Calu3 (cell line): Measurements from ENCODE around the gene SLC12A1. TPM values are rescaled to one million over a fixed set of nuclear protein-coding genes. Genes with fewer than 3 reads are reported as not detected.

Experiments used
- BruUV-seq: library from RNA; stranded (reverse); fragments of 400-500 nt; replicated peaks from 2 replicates; lab custom pipeline; 2021; lab: Mats Ljungman, UMichigan
- CTCF ChIA-PET: fragments of 300-600 bp; sonication (Branson Sonifier 250); formaldehyde crosslinking; loops from one replicate; lab custom pipeline; 2022; ENCODE audit warnings: antibody characterized with exemption; lab: Charles Lee
- DNase-seq: peaks from one replicate; pipeline ENCODE4 v3.0.0; 2022
- H3K27ac Mint-ChIP-seq: one replicate; pipeline ENCODE4 v1.8.0; 2022; ENCODE audit warnings: mixed read lengths; ENCODE audit not compliant: unreplicated experiment
- H3K27me3 Mint-ChIP-seq: one replicate; pipeline ENCODE4 v1.8.0; 2022; ENCODE audit warnings: mixed read lengths; ENCODE audit not compliant: unreplicated experiment
- H3K36me3 Mint-ChIP-seq: one replicate; pipeline ENCODE4 v1.8.0; 2022; ENCODE audit warnings: mild to moderate bottlenecking, moderate library complexity, mixed read lengths; ENCODE audit not compliant: insufficient read depth, unreplicated experiment
- H3K4me1 Mint-ChIP-seq: one replicate; pipeline ENCODE4 v1.8.0; 2022; ENCODE audit warnings: mild to moderate bottlenecking, low read depth, mixed read lengths; ENCODE audit not compliant: unreplicated experiment
- H3K4me3 Mint-ChIP-seq: one replicate; pipeline ENCODE4 v1.8.0; 2022; ENCODE audit warnings: mild to moderate bottlenecking, low read depth, moderate library complexity, mixed read lengths; ENCODE audit not compliant: unreplicated experiment
- H3K9me3 Mint-ChIP-seq: one replicate; pipeline ENCODE4 v1.8.0; 2022; ENCODE audit warnings: low read depth, mixed read lengths; ENCODE audit not compliant: unreplicated experiment
- CTCF ChIP-seq: fragments of 200-600 bp; IDR thresholded peaks from one replicate; pipeline ENCODE4 v1.8.0; 2022; ENCODE audit warnings: antibody characterized with exemption; ENCODE audit not compliant: unreplicated experiment
- intact Hi-C: fragments of 100-400 bp; cut with micrococcal nuclease; formaldehyde crosslinking; loops from one replicate; pipeline ENCODE4 v1.10.0; 2022; ENCODE audit not compliant: unreplicated experiment
- total RNA-seq: library from RNA; stranded (reverse); gene quantifications from 2 replicates; pipeline ENCODE4 v1.2.3, GENCODE V29; 2022

SLC12A1 gene
- total RNA-seq, 1 experiment from 2014 or later = not detected

GRCh38 chr15:48265135-48265534 lies 59.0 kb downstream of the SLC12A1 start:
- no peaks in the 10 kb centered on the region for H3K27me3 Mint-ChIP-seq
- no peaks in the 10 kb centered on the region for H3K4me1 Mint-ChIP-seq
- no peak overlapping the region for H3K27ac Mint-ChIP-seq
- BruUV-seq = no TSS peak
- no peak for TF ChIP-seq CTCF
- intact Hi-C loops = no loop called here
- no peaks in the 10 kb centered on the region for H3K36me3 Mint-ChIP-seq
- CTCF ChIA-PET = no interaction called here
- no peak overlapping the region for H3K4me3 Mint-ChIP-seq
- H3K9me3 Mint-ChIP-seq = no peaks in the 10 kb centered on the region
- no peak for DNase-seq

DNA sequence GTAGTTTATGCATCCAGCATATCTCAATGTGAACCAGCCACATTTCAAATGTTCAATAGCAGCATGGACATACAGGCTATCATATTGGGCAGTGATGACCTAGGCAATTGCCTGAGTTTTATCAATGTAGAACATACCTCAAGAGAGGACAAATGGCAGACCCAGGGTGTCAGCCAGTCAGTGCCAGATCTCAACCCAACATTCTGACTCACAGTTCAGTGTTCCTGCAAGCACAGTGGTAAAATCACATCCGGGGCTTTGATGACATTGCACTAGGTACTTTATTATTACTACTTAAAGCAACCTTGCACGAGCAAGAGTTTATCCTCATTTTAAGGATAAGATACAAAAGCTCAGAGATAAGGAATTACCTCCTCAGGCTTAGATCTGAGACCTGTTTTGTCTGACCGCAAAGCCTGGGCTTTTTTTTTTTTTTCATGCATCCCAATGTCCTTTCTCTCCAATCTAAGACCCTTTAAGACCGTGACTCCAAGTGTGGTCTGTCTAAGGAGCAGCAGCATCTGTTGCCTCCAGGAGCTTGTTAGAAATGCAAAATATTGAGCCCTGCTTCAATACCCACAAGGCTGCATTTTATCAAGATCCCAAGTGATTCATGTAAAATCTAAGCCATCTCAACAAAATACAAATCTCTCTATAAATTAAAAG lies 60.1 kb downstream of the SLC12A1 start:
- H3K27ac Mint-ChIP-seq = no peak overlapping the region
- DNase-seq = no peak
- H3K9me3 Mint-ChIP-seq = no peaks in the 10 kb centered on the region
- intact Hi-C loops = no loop called here
- TF ChIP-seq CTCF = no peak
- H3K36me3 Mint-ChIP-seq = no peaks in the 10 kb centered on the region
- no TSS peak for BruUV-seq
- no peak overlapping the region for H3K4me3 Mint-ChIP-seq
- H3K4me1 Mint-ChIP-seq = no peaks in the 10 kb centered on the region
- no peaks in the 10 kb centered on the region for H3K27me3 Mint-ChIP-seq
- CTCF ChIA-PET = no interaction called here

DNA sequence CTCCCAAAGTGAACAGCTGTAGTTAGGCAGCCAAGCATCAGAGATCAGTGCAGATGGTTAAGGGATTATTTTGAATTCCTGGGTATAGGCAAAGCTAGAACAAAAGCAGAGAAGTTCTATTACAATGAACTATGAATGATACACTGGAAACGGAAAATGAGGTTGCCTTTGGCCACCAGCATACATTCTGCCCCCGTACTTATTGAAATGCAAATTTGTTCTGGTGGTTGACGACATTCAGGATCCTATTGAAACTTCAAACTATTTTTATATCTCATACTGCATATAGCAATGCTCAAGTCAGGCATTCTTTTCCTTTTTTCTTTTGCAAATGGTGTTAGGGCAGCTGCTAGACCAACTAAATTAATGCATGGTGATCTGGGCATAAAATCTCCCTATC lies 61.7 kb downstream of the SLC12A1 start:
- Mint-ChIP-seq H3K4me1 (no peaks in the 10 kb centered on the region), H3K27ac (no peak overlapping the region), H3K4me3 (no peak overlapping the region), H3K9me3 (no peaks in the 10 kb centered on the region), H3K27me3 (no peaks in the 10 kb centered on the region), H3K36me3 (no peaks in the 10 kb centered on the region)
- no peak for TF ChIP-seq CTCF
- no peak for DNase-seq
- CTCF ChIA-PET = interaction anchor here (0.6 kb wide), 1 partner anchor 512 kb away, joined by 4 read pairs; no protein-coding TSS in a partner anchor
- intact Hi-C loops = no loop called here
- no TSS peak for BruUV-seq

DNA sequence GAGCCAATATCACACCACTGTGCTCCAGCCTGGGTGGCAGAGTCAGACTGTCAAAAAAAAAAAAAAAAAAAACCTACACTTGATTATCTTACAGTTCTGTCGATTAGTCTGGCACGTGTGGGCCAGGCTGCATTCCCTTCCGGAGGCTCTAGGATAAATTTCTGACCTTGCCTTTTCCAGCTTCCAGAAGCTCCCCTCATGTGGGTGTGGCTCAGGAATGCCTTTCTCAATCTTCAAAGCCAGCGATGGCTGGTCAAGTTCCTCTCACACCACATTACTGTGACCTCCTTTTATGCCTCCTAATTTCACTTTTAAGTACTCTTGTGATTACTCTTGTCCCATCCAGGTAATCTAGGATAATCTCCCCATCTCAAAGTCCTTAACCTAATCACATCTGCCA lies 66.9 kb downstream of the SLC12A1 start:
- no peak for TF ChIP-seq CTCF
- no TSS peak for BruUV-seq
- DNase-seq = no peak
- CTCF ChIA-PET = no interaction called here
- no peaks in the 10 kb centered on the region for H3K4me1 Mint-ChIP-seq
- H3K9me3 Mint-ChIP-seq = no peaks in the 10 kb centered on the region
- no peak overlapping the region for H3K4me3 Mint-ChIP-seq
- no peaks in the 10 kb centered on the region for H3K27me3 Mint-ChIP-seq
- no peak overlapping the region for H3K27ac Mint-ChIP-seq
- intact Hi-C loops = no loop called here
- H3K36me3 Mint-ChIP-seq = no peaks in the 10 kb centered on the region
